Measurements from ENCODE around the gene ELFN1.

ELFN1 gene

DNA sequence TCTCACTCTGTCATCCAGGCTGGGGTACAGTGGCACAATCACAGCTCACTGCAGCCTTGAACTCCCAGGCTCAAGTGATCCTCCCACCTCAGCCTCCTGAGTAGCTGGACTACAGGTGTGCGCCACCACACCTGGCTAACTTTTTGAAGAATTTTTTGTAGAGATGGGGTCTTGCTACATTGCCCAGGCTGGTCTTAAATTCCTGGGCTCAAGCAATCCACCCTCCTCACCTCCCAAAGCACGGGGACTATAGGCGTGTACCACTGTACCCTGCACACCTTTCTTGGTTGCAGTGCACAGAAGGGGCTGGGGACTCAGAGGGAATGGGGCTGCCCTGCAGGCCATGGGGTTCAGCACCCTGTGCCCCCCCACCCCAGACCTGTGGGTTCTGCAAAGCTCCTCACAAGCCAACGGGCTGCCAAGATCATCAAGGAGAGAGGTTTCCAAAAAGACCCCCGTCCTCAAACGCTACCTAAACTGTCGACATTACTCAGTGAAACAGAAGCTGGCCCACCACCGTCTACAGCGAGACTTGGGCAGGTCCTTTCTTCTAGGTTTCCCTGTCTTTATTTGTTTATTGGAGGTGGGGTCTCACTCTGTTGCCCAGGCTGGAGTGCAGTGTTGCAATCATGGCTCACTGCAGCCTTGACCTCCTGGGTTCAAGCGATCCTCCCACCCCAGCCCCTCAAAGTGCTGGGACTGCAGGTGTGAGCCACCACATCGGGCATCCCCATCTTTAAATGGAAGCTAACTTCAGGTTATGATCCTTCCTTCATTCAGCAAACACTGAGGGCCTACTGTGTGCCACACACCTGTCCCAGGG, 26.6 kb upstream of the ELFN1 start:
- H3K4me3 ChIP-seq (replicated peaks; ENCODE audit: low read depth, low read length): no peak overlapping the region
- no peaks in the 10 kb centered on the region for H3K36me3 ChIP-seq (ENCODE audit: control insufficient read depth, insufficient read depth, low read length)
- H3K27me3 ChIP-seq (replicated peaks; ENCODE audit: control insufficient read depth, insufficient read depth, low read length): no peaks in the 10 kb centered on the region; the same call in 1 of the 2 replicates
- no peak for DNase-seq (ENCODE audit: extremely low read depth, insufficient read length)
- TF ChIP-seq, protein P1, sequence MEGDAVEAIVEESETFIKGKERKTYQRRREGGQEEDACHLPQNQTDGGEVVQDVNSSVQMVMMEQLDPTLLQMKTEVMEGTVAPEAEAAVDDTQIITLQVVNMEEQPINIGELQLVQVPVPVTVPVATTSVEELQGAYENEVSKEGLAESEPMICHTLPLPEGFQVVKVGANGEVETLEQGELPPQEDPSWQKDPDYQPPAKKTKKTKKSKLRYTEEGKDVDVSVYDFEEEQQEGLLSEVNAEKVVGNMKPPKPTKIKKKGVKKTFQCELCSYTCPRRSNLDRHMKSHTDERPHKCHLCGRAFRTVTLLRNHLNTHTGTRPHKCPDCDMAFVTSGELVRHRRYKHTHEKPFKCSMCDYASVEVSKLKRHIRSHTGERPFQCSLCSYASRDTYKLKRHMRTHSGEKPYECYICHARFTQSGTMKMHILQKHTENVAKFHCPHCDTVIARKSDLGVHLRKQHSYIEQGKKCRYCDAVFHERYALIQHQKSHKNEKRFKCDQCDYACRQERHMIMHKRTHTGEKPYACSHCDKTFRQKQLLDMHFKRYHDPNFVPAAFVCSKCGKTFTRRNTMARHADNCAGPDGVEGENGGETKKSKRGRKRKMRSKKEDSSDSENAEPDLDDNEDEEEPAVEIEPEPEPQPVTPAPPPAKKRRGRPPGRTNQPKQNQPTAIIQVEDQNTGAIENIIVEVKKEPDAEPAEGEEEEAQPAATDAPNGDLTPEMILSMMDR (IDR thresholded peaks at IDR 0.05; ENCODE audit: insufficient read depth, low read length, poor library complexity, severe bottlenecking): no peak

DNA sequence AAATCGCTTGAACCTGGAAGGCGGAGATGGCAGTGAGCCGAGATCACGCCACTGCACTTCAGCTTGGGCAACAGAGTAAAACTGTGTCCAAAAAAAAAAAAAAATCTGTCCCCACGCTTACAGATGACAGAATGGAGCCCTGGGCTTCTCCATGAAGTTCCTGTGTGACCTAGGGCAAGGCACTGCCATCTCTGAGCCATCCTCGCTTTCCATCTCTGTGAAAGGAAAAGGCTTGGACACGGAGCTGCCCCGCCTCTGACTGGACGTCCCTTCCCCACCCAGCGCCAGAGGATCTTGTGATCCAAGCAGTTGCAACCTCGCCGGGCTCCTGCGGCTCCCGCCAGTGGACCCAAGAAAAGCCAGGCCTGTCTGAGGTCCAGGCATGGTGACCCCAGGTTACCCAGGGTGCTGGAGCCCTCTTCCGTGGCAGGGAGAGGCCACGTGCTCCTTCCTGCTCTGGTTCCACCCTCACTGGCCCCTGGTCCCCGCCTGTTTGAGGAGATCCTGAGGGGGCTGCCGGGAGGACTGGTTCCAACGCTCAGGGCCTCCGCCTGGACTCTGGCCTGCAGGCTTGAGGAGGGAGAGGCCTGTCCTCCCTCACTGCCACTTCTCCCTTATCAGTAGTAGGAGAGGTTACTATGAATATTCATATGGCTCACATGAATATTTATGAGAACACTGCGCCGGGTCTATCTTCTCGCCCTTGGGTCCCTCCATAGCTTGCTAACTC, 25.6 kb upstream of the ELFN1 start:
- no peaks in the 10 kb centered on the region; the same call in 1 of the 2 replicates for H3K27me3 ChIP-seq (replicated peaks; ENCODE audit: control insufficient read depth, insufficient read depth, low read length)
- TF ChIP-seq, protein P1 (IDR thresholded peaks at IDR 0.05; ENCODE audit: insufficient read depth, low read length, poor library complexity, severe bottlenecking): no peak
- H3K4me3 ChIP-seq (replicated peaks; ENCODE audit: low read depth, low read length): no peak overlapping the region
- no peak for DNase-seq (ENCODE audit: extremely low read depth, insufficient read length)
- no peaks in the 10 kb centered on the region for H3K36me3 ChIP-seq (ENCODE audit: control insufficient read depth, insufficient read depth, low read length)

DNA sequence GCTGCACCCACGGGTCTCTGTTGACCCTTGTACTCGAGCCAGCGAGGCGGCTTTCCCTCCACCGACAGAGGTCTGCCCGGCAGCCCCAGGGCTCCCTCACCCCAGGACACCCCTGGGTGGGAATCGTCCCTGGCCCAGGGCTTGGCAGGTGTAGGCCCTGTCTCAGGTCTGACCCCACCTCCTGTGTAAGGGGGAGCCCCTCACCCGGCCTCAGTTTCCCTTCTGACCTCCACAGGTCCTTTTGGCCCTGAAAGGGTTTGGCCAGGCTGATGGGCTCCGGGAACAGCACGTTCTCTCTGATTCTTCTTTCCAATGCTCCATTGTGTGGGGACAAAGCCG, 25.0 kb upstream of the ELFN1 start:
- DNase-seq (ENCODE audit: extremely low read depth, insufficient read length): no peak
- TF ChIP-seq, protein P1 (IDR thresholded peaks at IDR 0.05; ENCODE audit: insufficient read depth, low read length, poor library complexity, severe bottlenecking): no peak
- no peaks in the 10 kb centered on the region; the same call in 1 of the 2 replicates for H3K27me3 ChIP-seq (replicated peaks; ENCODE audit: control insufficient read depth, insufficient read depth, low read length)
- no peak overlapping the region for H3K4me3 ChIP-seq (replicated peaks; ENCODE audit: low read depth, low read length)
- no peaks in the 10 kb centered on the region for H3K36me3 ChIP-seq (ENCODE audit: control insufficient read depth, insufficient read depth, low read length)

DNA sequence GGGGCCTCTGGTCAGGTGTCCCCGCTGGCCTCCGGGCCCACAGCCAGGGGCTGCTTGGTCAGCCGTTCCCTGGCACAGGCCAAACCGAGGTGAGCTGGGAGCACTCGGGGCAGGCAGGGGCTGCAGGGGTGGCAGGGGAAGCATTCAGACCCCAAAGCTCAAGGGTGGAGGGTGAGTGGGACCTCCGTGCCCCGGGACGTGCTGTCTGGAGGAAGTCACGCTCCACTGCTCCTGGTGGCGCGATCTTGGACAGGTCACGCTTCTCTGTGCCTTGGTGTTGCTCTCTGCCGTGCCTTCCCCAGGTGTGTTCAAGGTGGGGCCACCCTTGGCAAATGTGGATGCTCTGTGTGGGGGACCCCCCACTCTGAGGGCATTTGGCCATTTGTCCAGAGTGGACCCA, 24.6 kb upstream of the ELFN1 start:
- H3K36me3 ChIP-seq (ENCODE audit: control insufficient read depth, insufficient read depth, low read length): no peaks in the 10 kb centered on the region
- no peak for DNase-seq (ENCODE audit: extremely low read depth, insufficient read length)
- H3K4me3 ChIP-seq (replicated peaks; ENCODE audit: low read depth, low read length): no peak overlapping the region
- TF ChIP-seq, protein P1 (IDR thresholded peaks at IDR 0.05; ENCODE audit: insufficient read depth, low read length, poor library complexity, severe bottlenecking): no peak
- no peaks in the 10 kb centered on the region; the same call in 1 of the 2 replicates for H3K27me3 ChIP-seq (replicated peaks; ENCODE audit: control insufficient read depth, insufficient read depth, low read length)

DNA sequence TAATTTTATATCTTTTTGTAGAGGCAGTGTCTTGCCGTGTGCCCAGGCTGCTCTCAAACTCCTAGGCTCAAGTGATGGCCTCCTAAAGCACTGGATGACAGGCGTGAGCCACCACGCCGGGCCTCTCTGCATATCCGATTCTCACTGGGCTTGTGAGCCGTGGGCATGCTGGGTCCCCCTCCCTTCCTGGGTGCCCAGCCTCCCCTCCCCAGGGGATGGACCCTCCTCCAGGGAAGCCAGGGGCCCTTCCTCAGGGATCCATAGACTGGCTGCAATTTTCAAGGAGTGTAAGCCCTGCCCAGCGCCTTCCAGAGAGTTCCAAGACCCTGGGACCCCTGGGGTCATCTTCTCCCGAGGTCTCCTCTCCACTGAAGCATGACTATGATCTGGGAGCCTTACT, 23.7 kb upstream of the ELFN1 start:
- no peak overlapping the region for H3K4me3 ChIP-seq (replicated peaks; ENCODE audit: low read depth, low read length)
- TF ChIP-seq, protein P1 (IDR thresholded peaks at IDR 0.05; ENCODE audit: insufficient read depth, low read length, poor library complexity, severe bottlenecking): no peak
- H3K27me3 ChIP-seq (replicated peaks; ENCODE audit: control insufficient read depth, insufficient read depth, low read length): no peaks in the 10 kb centered on the region; the same call in 1 of the 2 replicates
- no peaks in the 10 kb centered on the region for H3K36me3 ChIP-seq (ENCODE audit: control insufficient read depth, insufficient read depth, low read length)
- no peak for DNase-seq (ENCODE audit: extremely low read depth, insufficient read length)
